Esophagus squamous epithelium (tissue), 5 donors: ENCODE results near the gene CPTP. TPM values are rescaled to one million over a fixed set of nuclear protein-coding genes. Genes with fewer than 3 reads are reported as not detected.
A peak's percentile ranks its signal among the peaks of the same experiment; 100 is the strongest.

Experiments used
- DNase-seq: peaks from one replicate; lab custom pipeline; 2025; lab: John Stamatoyannopoulos, UW
- H3K27ac ChIP-seq, 4 donors: fragments of 200-600 bp; sonication (generic); one replicate each; pipeline ENCODE4 v1.5.1; 2016 to 2019; ENCODE audit warnings: mild to moderate bottlenecking in 1 of 4
- H3K27me3 ChIP-seq, 4 donors: fragments of 200-600 bp; sonication (generic); 1 replicate in 3 of 4; 2 replicates in 1 of 4; pipeline versions ENCODE4 v1.5.1 to v1.6.0; 2017 to 2021; ENCODE audit warnings: antibody characterized with exemption in 1 of 4
- H3K36me3 ChIP-seq, 3 donors: fragments of 200-600 bp; sonication (generic); one replicate each; pipeline ENCODE4 v1.5.1; 2016 to 2019
- H3K4me1 ChIP-seq, 3 donors: fragments of 200-600 bp; sonication (generic); one replicate each; pipeline ENCODE4 v1.5.1; 2017 to 2019
- H3K4me3 ChIP-seq, 4 donors: fragments of 200-600 bp; sonication (generic); 1 replicate in 3 of 4; 2 replicates in 1 of 4; pipeline ENCODE4 v1.5.1; 2016 to 2019; ENCODE audit warnings: mild to moderate bottlenecking in 2 of 4, moderate library complexity in 1 of 4
- H3K9me3 ChIP-seq, 3 donors: fragments of 200-600 bp; sonication (generic); one replicate each; pipeline ENCODE4 v1.5.1; 2016 to 2019
- CTCF ChIP-seq, 6 experiments: fragments of 450-650 bp in 4 of 6; fragments of 200-600 bp in 2 of 6; sonication (generic) in 2 of 6; IDR thresholded peaks; one replicate each; pipeline ENCODE4 v1.5.1; 2016 to 2019; ENCODE audit warnings: antibody characterized with exemption in 6 of 6, mild to moderate bottlenecking in 4 of 6, moderate library complexity in 4 of 6
- POLR2A ChIP-seq, 4 donors: fragments of 450-650 bp; IDR thresholded peaks; one replicate each; pipeline ENCODE4 v1.6.1; 2017; ENCODE audit warnings: antibody characterized with exemption in 4 of 4, mild to moderate bottlenecking in 4 of 4, moderate library complexity in 3 of 4
- WGBS, 2 donors: methylation state at CpG; one replicate each; pipeline ENCODE4 v1.1.5; 2018; 5-methylcytosine and 5-hydroxymethylcytosine counted together
- intact Hi-C: fragments of 100-400 bp; cut with DNase I; formaldehyde crosslinking; loops from one replicate; pipeline ENCODE4 v1.15.0; 2022
- total RNA-seq, 4 donors: library from RNA; depleted of rRNA; stranded (reverse); fragments of >200 nt; gene quantifications; one replicate each; pipeline ENCODE4 v1.1.0, GENCODE V29; 2016
- donor health status: DM: yes; HTN: yes; CAD: no.

The CPTP gene
- total RNA-seq, 4 donors from 2014 or later = 27.7 to 75.2 (median 33.4) TPM

- no peak for DNase-seq
- Histone ChIP-seq H3K27me3 (peaks cover 0 to under 1% (median 0%) of the 10 kb centered on the region in 4 donors), H3K36me3 (peaks cover 13 to 48% (median 19%) of the 10 kb centered on the region in 3 donors), H3K4me3 (peak overlapping the region in 3 of 4 donors; percentile 81 to 100 (median 87)), H3K27ac (peak overlapping the region; percentile 95 to 98 (median 96)), H3K4me1 (peaks cover 23 to 68% (median 47%) of the 10 kb centered on the region in 3 donors), H3K9me3 (no peaks in the 10 kb centered on the region)
- intact Hi-C loops = no loop called here
- 61 to 71% methylated on average over 4 to 6 of the region's 8 CpGs for WGBS, 2 donors
- TF ChIP-seq CTCF (IDR thresholded peaks at IDR 0.05) = no peak
- TF ChIP-seq POLR2A (IDR thresholded peaks at IDR 0.05) = no peak
Observed at GRCh38 chr1:1326075-1326605, 1.5 kb downstream of the CPTP start.

- no peak overlapping the region for H3K27ac ChIP-seq
- peaks cover 31 to 68% (median 48%) of the 10 kb centered on the region in 3 donors for H3K4me1 ChIP-seq
- TF ChIP-seq POLR2A (IDR thresholded peaks at IDR 0.05) (no peak), CTCF (IDR thresholded peaks at IDR 0.05) (no peak)
- H3K27me3 ChIP-seq = peaks cover 0 to 9% (median 0%) of the 10 kb centered on the region in 4 donors
- intact Hi-C loops = no loop called here
- peaks cover 13 to 36% (median 16%) of the 10 kb centered on the region in 3 donors for H3K36me3 ChIP-seq
- WGBS, 2 donors = 87 to 90% methylated on average over 2 to 22 of the region's 40 CpGs
- H3K4me3 ChIP-seq = no peak overlapping the region
- DNase-seq = no peak
- H3K9me3 ChIP-seq = no peaks in the 10 kb centered on the region
Observed at GRCh38 chr1:1327291-1327690, 2.7 kb downstream of the CPTP start.

- no peak overlapping the region for H3K27ac ChIP-seq
- H3K27me3 ChIP-seq = peaks cover 0 to 9% (median 0%) of the 10 kb centered on the region in 4 donors
- H3K4me3 ChIP-seq = no peak overlapping the region
- DNase-seq = no peak
- no peak for TF ChIP-seq CTCF (IDR thresholded peaks at IDR 0.05)
- TF ChIP-seq POLR2A (IDR thresholded peaks at IDR 0.05) = no peak
- 100% methylated on average over 1 of the region's 15 CpGs; no CpG with 5 or more reads in 1 of the 2 donors for WGBS, 2 donors
- H3K9me3 ChIP-seq = no peaks in the 10 kb centered on the region
- H3K36me3 ChIP-seq = peaks cover 13 to 30% (median 16%) of the 10 kb centered on the region in 3 donors
- intact Hi-C loops = no loop called here
- H3K4me1 ChIP-seq = peaks cover 35 to 68% (median 50%) of the 10 kb centered on the region in 3 donors
Observed at GRCh38 chr1:1328254-1328653, 3.7 kb downstream of the CPTP start.

DNA sequence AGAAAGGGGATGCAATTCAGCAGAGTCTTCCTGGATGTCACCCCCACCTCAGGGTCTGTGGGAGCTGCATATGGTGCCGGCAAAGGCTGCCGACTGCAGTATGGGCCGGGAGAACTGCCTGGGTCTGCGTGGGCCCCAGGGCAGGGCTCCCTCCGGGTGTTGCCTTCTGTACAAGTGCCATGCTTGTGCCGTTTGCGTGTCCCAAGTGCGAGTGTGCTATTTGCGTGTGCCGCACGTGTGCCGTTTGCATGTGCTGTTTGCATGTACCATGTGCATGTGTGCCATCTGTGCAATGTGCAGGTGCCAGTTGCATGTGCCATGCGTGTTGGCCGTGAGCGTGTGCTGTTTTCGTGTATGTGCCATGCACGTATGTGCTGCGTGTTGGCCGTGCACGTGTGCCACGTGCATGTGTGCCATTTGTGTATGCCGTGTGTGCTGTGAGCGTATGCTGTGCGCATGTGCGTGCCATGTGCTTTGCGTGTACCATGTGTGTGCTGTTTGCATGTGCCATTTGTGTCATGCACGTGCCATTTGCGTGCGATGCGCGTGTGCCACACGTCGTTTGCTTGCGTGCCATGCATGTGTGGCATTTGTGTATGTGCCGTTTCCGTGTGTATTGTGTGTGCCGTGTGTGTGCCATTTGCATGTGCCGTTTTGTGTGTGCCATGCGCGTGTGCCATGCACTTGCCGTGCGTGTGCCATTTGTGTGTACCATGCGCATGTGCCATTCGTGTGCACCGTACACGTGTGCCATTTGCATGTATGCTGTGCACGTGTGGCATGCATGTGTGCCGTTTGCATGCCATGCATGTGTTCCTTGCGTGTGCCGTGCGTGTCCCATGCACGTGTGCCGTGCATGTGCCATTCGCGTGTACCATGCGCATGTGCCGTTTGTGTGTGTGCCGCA is 5.0 kb downstream of the CPTP start:
- H3K27ac ChIP-seq = no peak overlapping the region
- DNase-seq = no peak
- peaks cover 44 to 72% (median 49%) of the 10 kb centered on the region in 3 donors for H3K4me1 ChIP-seq
- TF ChIP-seq CTCF (IDR thresholded peaks at IDR 0.05) = no peak
- no peak for TF ChIP-seq POLR2A (IDR thresholded peaks at IDR 0.05)
- peaks cover 13 to 30% (median 16%) of the 10 kb centered on the region in 3 donors for H3K36me3 ChIP-seq
- H3K4me3 ChIP-seq = no peak overlapping the region
- H3K9me3 ChIP-seq = no peaks in the 10 kb centered on the region
- intact Hi-C loops = no loop called here
- H3K27me3 ChIP-seq = peaks cover 0 to 9% (median 0%) of the 10 kb centered on the region in 4 donors
- 91 to 93% methylated on average over 46 to 55 of the region's 58 CpGs for WGBS, 2 donors
